Uterus (tissue), 2 donors: ENCODE data around the gene ACSS3.

Experiments
- POLR2A ChIP-seq, 2 donors: fragments of 450-650 bp; IDR thresholded peaks; one replicate each; pipeline ENCODE4 v1.6.1; 2016; ENCODE audit warnings: antibody characterized with exemption in 2 of 2, mild to moderate bottlenecking in 1 of 2, moderate library complexity in 1 of 2
- TF ChIP-seq, protein P1 (sequence below), 4 experiments: fragments of 200-600 bp in 2 of 4; fragments of 450-650 bp in 2 of 4; sonication (generic) in 2 of 4; IDR thresholded peaks; one replicate each; pipeline ENCODE4 v1.5.1; 2016 to 2019; ENCODE audit warnings: antibody characterized with exemption in 4 of 4, mild to moderate bottlenecking in 2 of 4, moderate library complexity in 1 of 4

DNA sequence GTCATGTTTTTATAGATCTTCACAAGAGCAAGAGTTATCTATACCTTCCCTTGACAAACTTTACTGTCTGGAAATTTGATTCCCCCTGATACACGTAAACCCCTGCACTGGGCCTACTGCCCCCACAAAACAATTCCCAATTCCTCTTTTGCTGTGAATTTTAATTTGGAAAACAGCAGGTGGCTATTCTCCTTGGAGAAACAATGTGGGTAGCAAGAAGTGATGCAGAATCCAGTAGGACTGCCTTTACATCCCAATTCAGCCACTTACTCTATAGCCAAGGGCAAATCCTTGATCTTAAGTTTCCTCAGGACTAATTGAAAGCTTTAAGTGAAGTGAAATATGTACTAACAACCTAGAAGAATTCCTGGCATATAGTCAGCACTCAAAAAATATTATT lies 129.3 kb downstream of the ACSS3 start:
- TF ChIP-seq, protein P1, sequence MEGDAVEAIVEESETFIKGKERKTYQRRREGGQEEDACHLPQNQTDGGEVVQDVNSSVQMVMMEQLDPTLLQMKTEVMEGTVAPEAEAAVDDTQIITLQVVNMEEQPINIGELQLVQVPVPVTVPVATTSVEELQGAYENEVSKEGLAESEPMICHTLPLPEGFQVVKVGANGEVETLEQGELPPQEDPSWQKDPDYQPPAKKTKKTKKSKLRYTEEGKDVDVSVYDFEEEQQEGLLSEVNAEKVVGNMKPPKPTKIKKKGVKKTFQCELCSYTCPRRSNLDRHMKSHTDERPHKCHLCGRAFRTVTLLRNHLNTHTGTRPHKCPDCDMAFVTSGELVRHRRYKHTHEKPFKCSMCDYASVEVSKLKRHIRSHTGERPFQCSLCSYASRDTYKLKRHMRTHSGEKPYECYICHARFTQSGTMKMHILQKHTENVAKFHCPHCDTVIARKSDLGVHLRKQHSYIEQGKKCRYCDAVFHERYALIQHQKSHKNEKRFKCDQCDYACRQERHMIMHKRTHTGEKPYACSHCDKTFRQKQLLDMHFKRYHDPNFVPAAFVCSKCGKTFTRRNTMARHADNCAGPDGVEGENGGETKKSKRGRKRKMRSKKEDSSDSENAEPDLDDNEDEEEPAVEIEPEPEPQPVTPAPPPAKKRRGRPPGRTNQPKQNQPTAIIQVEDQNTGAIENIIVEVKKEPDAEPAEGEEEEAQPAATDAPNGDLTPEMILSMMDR (IDR thresholded peaks at IDR 0.05): no peak
- TF ChIP-seq POLR2A (IDR thresholded peaks at IDR 0.05): no peak
